ENCODE results near the gene PSEN2. TPM values are rescaled to one million over a fixed set of nuclear protein-coding genes. Genes with fewer than 3 reads are reported as not detected.
"Not testable (repeated sequence)": the region's sequence is repeated elsewhere in the genome, so short reads cannot be mapped to it uniquely, and the experiment has no call there.

Gene PSEN2
- total RNA-seq, 2 experiments from 2014 or later, result 0.48 to 1.7 TPM

DNA sequence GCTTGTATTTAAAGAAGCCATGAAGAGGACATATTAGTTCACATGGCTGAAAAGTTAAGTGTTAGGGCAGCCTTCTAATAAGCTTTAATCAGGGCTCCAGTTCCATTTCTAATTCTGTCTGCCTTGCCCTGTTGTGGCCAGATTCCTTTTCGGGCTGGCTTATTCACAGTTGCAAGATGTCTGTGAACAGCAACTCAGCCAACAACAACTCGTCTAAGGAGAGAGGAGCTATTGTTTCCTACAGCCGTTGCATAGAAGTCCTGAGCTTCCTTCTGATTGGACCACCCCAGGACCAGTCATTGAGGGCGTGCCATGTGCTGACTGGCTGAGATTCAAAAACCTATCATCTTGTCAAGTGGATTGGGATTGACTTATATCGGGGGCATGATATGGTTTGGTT lies 51.1 kb downstream of the PSEN2 start:
- Histone ChIP-seq H3K4me2 (ENCODE audit: low read length) (no peak overlapping the region), H3K4me3 (ENCODE audit: low read depth, low read length, poor library complexity, severe bottlenecking) (no peak overlapping the region), H3K9me2 (ENCODE audit: insufficient read depth, low read length) (no peaks in the 10 kb centered on the region), H3K27ac (ENCODE audit: low read depth, low read length, poor library complexity, severe bottlenecking) (no peak overlapping the region), H3K79me2 (ENCODE audit: insufficient read depth, low read depth, low read length) (no peaks in the 10 kb centered on the region), H4K20me1 (ENCODE audit: insufficient read depth, low read length) (no peaks in the 10 kb centered on the region), H2AFZ (ENCODE audit: low read length) (no peak overlapping the region), H3K4me1 (ENCODE audit: insufficient read depth, low read length, poor library complexity, severe bottlenecking) (no peaks in the 10 kb centered on the region), H3K36me3 (ENCODE audit: insufficient read depth, low read length) (no peaks in the 10 kb centered on the region), H3K9me3 (ENCODE audit: low read length) (no peaks in the 10 kb centered on the region)
- POLR2A ChIA-PET, result interaction anchor here (0.6 to 1.0 kb wide), 2 partner anchors 12 to 1330 kb away, joined by 3 to 6 read pairs; no protein-coding TSS in a partner anchor
- intact Hi-C loops (cut with micrococcal nuclease; ENCODE audit: unreplicated experiment), result no loop called here
- no peak for DNase-seq (ENCODE audit: low spot score)
- TF ChIP-seq, protein P1, sequence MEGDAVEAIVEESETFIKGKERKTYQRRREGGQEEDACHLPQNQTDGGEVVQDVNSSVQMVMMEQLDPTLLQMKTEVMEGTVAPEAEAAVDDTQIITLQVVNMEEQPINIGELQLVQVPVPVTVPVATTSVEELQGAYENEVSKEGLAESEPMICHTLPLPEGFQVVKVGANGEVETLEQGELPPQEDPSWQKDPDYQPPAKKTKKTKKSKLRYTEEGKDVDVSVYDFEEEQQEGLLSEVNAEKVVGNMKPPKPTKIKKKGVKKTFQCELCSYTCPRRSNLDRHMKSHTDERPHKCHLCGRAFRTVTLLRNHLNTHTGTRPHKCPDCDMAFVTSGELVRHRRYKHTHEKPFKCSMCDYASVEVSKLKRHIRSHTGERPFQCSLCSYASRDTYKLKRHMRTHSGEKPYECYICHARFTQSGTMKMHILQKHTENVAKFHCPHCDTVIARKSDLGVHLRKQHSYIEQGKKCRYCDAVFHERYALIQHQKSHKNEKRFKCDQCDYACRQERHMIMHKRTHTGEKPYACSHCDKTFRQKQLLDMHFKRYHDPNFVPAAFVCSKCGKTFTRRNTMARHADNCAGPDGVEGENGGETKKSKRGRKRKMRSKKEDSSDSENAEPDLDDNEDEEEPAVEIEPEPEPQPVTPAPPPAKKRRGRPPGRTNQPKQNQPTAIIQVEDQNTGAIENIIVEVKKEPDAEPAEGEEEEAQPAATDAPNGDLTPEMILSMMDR (conservative IDR thresholded peaks at IDR 0.05; ENCODE audit: low read length), result no peak
- TF ChIP-seq EZH2phosphoT487 (IDR thresholded peaks at IDR 0.05; ENCODE audit: borderline replicate concordance, low read depth, low read length), result no peak
- CTCF ChIA-PET (ENCODE audit: unreplicated experiment), result no interaction called here
- BruUV-seq (replicated peaks), result no TSS peak

DNA sequence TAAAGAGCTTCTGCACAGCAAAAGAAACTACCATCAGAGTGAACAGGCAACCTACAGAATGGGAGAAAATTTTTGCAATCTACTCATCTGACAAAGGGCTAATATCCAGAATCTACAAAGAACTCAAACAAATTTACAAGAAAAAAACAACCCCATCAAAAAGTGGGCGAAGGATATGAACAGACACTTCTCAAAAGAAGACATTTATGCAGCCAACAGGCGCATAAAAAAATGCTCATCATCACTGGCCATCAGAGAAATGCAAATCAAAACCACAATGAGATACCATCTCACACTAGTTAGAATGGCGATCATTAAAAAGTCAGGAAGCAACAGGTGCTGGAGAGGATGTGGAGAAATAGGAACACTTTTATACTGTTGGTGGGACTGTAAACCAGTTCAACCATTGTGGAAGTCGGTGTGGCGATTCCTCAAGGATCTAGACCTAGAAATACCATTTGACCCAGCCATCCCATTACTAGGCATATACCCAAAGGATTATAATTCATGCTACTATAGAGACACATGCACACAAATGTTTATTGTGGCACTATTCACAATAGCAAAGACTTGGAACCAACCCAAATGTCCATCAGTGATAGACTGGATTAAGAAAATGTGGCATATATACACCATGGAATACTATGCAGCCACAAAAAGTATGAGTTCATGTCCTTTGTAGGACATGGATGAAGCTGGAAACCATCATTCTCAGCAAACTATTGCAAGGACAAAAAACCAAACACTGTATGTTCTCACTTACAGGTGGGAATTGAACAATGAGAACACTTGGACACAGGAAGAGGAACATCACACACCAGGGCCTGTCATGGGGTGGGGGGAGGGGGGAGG lies 59.1 kb downstream of the PSEN2 start:
- H2AFZ ChIP-seq (ENCODE audit: low read length); H3K4me1 ChIP-seq (ENCODE audit: insufficient read depth, low read length, poor library complexity, severe bottlenecking); POLR2A ChIA-PET; H3K27ac ChIP-seq (ENCODE audit: low read depth, low read length, poor library complexity, severe bottlenecking); BruUV-seq (replicated peaks); H4K20me1 ChIP-seq (ENCODE audit: insufficient read depth, low read length); DNase-seq (ENCODE audit: low spot score); CTCF ChIA-PET (ENCODE audit: unreplicated experiment); H3K4me2 ChIP-seq (ENCODE audit: low read length); H3K36me3 ChIP-seq (ENCODE audit: insufficient read depth, low read length); H3K9me2 ChIP-seq (ENCODE audit: insufficient read depth, low read length); H3K79me2 ChIP-seq (ENCODE audit: insufficient read depth, low read depth, low read length); H3K4me3 ChIP-seq (ENCODE audit: low read depth, low read length, poor library complexity, severe bottlenecking): not testable (repeated sequence)
- intact Hi-C loops (cut with micrococcal nuclease; ENCODE audit: unreplicated experiment), result loop anchor here (10.0 kb wide), 2 partner anchors 195 to 635 kb away; partner anchors contain the start of genes ITPKB and ZNF678
- H3K9me3 ChIP-seq (ENCODE audit: low read length), result peaks cover 10% of the 10 kb centered on the region

DNA sequence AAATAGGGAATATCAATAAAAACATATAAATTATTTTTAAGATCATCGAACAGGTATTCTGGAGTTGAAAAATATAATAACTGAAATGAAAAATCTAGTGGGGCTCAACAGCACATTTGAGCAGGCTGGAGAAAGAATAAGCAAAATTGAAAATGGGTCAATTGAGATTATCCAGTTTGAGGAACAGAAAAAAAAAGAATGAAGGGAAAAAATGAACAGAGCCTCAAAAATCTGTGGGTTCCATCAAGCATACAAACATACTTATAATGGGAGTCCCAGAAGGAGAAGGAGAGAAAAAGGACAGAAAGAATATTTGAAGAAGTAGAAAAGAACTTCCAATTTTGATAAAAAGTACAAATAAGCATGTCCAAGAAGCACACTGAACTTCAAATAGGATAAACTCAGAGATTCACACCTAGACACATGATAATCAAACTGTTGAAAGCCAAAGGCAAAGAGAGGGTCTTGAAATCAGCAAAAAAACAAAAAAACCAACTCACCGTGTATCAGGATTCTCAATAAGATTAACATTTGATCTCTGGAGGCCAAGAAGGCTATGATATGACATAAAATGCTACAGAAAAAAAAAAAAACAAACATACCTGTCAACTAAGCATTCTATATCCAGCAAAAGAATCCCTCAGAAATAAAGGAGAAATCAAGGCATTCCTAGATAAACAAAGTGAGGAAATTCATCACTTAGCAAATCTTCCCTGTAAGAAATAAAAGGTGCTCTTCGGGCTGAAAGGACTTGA lies 64.2 kb downstream of the PSEN2 start:
- Histone ChIP-seq H3K4me1 (ENCODE audit: insufficient read depth, low read length, poor library complexity, severe bottlenecking) (peaks cover 14% of the 10 kb centered on the region), H3K27ac (ENCODE audit: low read depth, low read length, poor library complexity, severe bottlenecking) (no peak overlapping the region), H3K36me3 (ENCODE audit: insufficient read depth, low read length) (no peaks in the 10 kb centered on the region), H3K4me2 (ENCODE audit: low read length) (no peak overlapping the region), H3K9me2 (ENCODE audit: insufficient read depth, low read length) (no peaks in the 10 kb centered on the region), H4K20me1 (ENCODE audit: insufficient read depth, low read length) (no peaks in the 10 kb centered on the region), H3K9me3 (ENCODE audit: low read length) (peaks cover 25% of the 10 kb centered on the region), H2AFZ (ENCODE audit: low read length) (no peak overlapping the region), H3K4me3 (ENCODE audit: low read depth, low read length, poor library complexity, severe bottlenecking) (no peak overlapping the region), H3K79me2 (ENCODE audit: insufficient read depth, low read depth, low read length) (no peaks in the 10 kb centered on the region)
- BruUV-seq (replicated peaks), result no TSS peak
- intact Hi-C loops (cut with micrococcal nuclease; ENCODE audit: unreplicated experiment), result loop anchor here (10.0 kb wide), 2 partner anchors 200 to 630 kb away; partner anchors contain the start of genes ITPKB and ZNF678
- CTCF ChIA-PET (ENCODE audit: unreplicated experiment), result no interaction called here
- POLR2A ChIA-PET, result no interaction called here
- TF ChIP-seq EZH2phosphoT487 (IDR thresholded peaks at IDR 0.05; ENCODE audit: borderline replicate concordance, low read depth, low read length), result no peak
- TF ChIP-seq, protein P1 (conservative IDR thresholded peaks at IDR 0.05; ENCODE audit: low read length), result no peak
- DNase-seq (ENCODE audit: low spot score), result no peak
